Peyer's patch (tissue), 4 donors: ENCODE measurements around the gene DNAH17.

ENCODE experiments used
- CTCF ChIP-seq, 6 experiments: fragments of 450-650 bp in 4 of 6; fragments of 200-600 bp in 2 of 6; sonication (generic) in 1 of 6; IDR thresholded peaks; one replicate each; pipeline ENCODE4 v1.5.1; 2017 to 2019; ENCODE audit warnings: antibody characterized with exemption in 6 of 6, mild to moderate bottlenecking in 3 of 6, moderate library complexity in 1 of 6
- POLR2A ChIP-seq, 2 donors: fragments of 450-650 bp; IDR thresholded peaks; one replicate each; pipeline ENCODE4 v1.5.1; 2017; ENCODE audit warnings: antibody characterized with exemption in 2 of 2, mild to moderate bottlenecking in 2 of 2, moderate library complexity in 2 of 2

DNA sequence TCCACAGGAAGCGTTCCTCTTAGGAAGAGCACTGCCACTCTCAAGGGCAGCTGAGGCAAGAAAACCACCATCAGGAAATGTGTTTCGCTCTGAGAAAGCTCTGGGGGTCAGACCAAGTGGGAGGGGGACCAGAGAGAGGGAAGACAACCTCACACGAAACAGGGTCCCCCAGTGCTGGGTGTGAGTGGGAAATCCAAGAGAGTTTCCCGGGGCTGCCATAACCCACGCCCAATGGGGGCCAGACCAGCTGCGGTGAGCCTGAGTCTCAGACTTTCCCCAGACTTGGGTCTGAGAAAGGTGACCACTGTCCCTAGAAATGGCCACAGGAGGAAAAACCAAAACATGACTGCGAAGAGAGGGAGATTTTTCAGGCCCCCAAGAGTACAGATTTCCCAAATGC lies 14.5 kb downstream of the DNAH17 start:
- no peak for TF ChIP-seq CTCF (IDR thresholded peaks at IDR 0.05)
- TF ChIP-seq POLR2A (IDR thresholded peaks at IDR 0.05) = no peak
